Left lung (tissue), 10 donors: ENCODE results near the gene CRAMP1. TPM values are rescaled to one million over a fixed set of nuclear protein-coding genes. Genes with fewer than 3 reads are reported as not detected.
"Not testable (repeated sequence)": the region's sequence is repeated elsewhere in the genome, so short reads cannot be mapped to it uniquely, and the experiment has no call there.

ENCODE experiments used
- ATAC-seq: fragments of 200-7000 bp; cut with Tn5 transposase; one replicate; pipeline ENCODE4 v1.9.1; 2020; ENCODE audit warnings: moderate library complexity
- DNase-seq, 4 donors: peaks; one replicate each; pipeline ENCODE4 v3.0.0-alpha.2; 2013 to 2020
- H3K27ac ChIP-seq, 2 donors: fragments of 200-600 bp; sonication (generic) in 1 of 2; one replicate each; pipeline versions ENCODE4 v1.5.0 to v1.8.0; 2020 to 2021
- H3K27me3 ChIP-seq, 2 donors: fragments of 200-600 bp; sonication (generic) in 1 of 2; one replicate each; pipeline versions ENCODE4 v1.5.0 to v1.8.0; 2020 to 2021
- H3K36me3 ChIP-seq, 2 donors: fragments of 200-600 bp; sonication (generic) in 1 of 2; one replicate each; pipeline versions ENCODE4 v1.5.0 to v1.8.0; 2020 to 2021
- H3K4me1 ChIP-seq, 2 donors: fragments of 200-600 bp; one replicate each; pipeline ENCODE4 v1.8.0; 2021
- H3K4me3 ChIP-seq, 2 donors: fragments of 200-600 bp; sonication (generic) in 1 of 2; one replicate each; pipeline versions ENCODE4 v1.5.0 to v1.8.0; 2020 to 2021; ENCODE audit warnings: mild to moderate bottlenecking in 1 of 2
- H3K9me3 ChIP-seq, 2 donors: fragments of 200-600 bp; sonication (generic) in 1 of 2; one replicate each; pipeline versions ENCODE4 v1.5.0 to v1.8.0; 2020 to 2021
- intact Hi-C, 2 donors: fragments of 100-400 bp; cut with DNase I; formaldehyde crosslinking; loops; one replicate each; pipeline versions ENCODE4 v1.11.2 to v1.14.2; 2022
- polyA plus RNA-seq, 6 donors: library from polyadenylated mRNA; unstranded; fragments of 120-200 nt; gene quantifications; one replicate each; pipeline ENCODE4 v1.2.1, GENCODE V29; 2013; ENCODE audit not compliant: insufficient read length in 6 of 6
- total RNA-seq, 2 donors: library from RNA; stranded (reverse); fragmentation: NEBNext Ultra II Directional; extraction: Animal tissue kit (Norgen Biotek cat#: 25700); gene quantifications; one replicate each; pipeline ENCODE4 v1.2.1, GENCODE V29; 2021
- TF ChIP-seq, protein P1 (sequence below), 2 donors: fragments of 200-600 bp; sonication (generic) in 1 of 2; IDR thresholded peaks; one replicate each; pipeline versions ENCODE4 v1.5.0 to v1.8.0; 2021; ENCODE audit warnings: antibody characterized with exemption in 2 of 2
- donor health status: DM: no; HTN: yes; CAD: no.
- donor health status: DM: no; HTN: no; CAD: no.

The CRAMP1 gene
- total and polyA plus RNA-seq, 8 donors: 17.3 to 33.0 (median 26.4) TPM

- ATAC-seq (no peak), DNase-seq (no peak)
- H3K36me3 ChIP-seq: peaks cover 0 to 59% of the 10 kb centered on the region in 2 donors
- no peaks in the 10 kb centered on the region for H3K9me3 ChIP-seq
- TF ChIP-seq, protein P1, sequence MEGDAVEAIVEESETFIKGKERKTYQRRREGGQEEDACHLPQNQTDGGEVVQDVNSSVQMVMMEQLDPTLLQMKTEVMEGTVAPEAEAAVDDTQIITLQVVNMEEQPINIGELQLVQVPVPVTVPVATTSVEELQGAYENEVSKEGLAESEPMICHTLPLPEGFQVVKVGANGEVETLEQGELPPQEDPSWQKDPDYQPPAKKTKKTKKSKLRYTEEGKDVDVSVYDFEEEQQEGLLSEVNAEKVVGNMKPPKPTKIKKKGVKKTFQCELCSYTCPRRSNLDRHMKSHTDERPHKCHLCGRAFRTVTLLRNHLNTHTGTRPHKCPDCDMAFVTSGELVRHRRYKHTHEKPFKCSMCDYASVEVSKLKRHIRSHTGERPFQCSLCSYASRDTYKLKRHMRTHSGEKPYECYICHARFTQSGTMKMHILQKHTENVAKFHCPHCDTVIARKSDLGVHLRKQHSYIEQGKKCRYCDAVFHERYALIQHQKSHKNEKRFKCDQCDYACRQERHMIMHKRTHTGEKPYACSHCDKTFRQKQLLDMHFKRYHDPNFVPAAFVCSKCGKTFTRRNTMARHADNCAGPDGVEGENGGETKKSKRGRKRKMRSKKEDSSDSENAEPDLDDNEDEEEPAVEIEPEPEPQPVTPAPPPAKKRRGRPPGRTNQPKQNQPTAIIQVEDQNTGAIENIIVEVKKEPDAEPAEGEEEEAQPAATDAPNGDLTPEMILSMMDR (IDR thresholded peaks at IDR 0.05): no peak
- no peaks in the 10 kb centered on the region for H3K27me3 ChIP-seq
- no peaks in the 10 kb centered on the region for H3K4me1 ChIP-seq
- intact Hi-C loops: no loop called here
- no peak overlapping the region for H3K27ac ChIP-seq
- H3K4me3 ChIP-seq: no peak overlapping the region
Measured at GRCh38 chr16:1584926-1585484, 27.2 kb upstream of the CRAMP1 start.

- TF ChIP-seq, protein P1 (IDR thresholded peaks at IDR 0.05): no peak
- Histone ChIP-seq H3K4me1 (no peaks in the 10 kb centered on the region), H3K27ac (no peak overlapping the region), H3K4me3 (no peak overlapping the region), H3K9me3 (no peaks in the 10 kb centered on the region), H3K27me3 (no peaks in the 10 kb centered on the region), H3K36me3 (peaks cover 0 to 35% of the 10 kb centered on the region in 2 donors)
- ATAC-seq (no peak), DNase-seq (peak in 1 of 4 donors; percentile 17)
- intact Hi-C loops: no loop called here
Measured at GRCh38 chr16:1590366-1590765, 21.8 kb upstream of the CRAMP1 start.

- H3K27ac ChIP-seq: no peak overlapping the region
- ATAC-seq (no peak), DNase-seq (no peak)
- peaks cover 0 to 32% of the 10 kb centered on the region in 2 donors for H3K36me3 ChIP-seq
- intact Hi-C loops: no loop called here
- TF ChIP-seq, protein P1 (IDR thresholded peaks at IDR 0.05): no peak
- H3K9me3 ChIP-seq: no peaks in the 10 kb centered on the region
- no peaks in the 10 kb centered on the region for H3K27me3 ChIP-seq
- no peak overlapping the region for H3K4me3 ChIP-seq
- no peaks in the 10 kb centered on the region for H3K4me1 ChIP-seq
Measured at GRCh38 chr16:1590930-1591705, 21.0 kb upstream of the CRAMP1 start.

GRCh38 chr16:1592446-1592845 lies 19.7 kb upstream of the CRAMP1 start:
- Histone ChIP-seq H3K27me3 (no peaks in the 10 kb centered on the region), H3K9me3 (no peaks in the 10 kb centered on the region), H3K4me3 (no peak overlapping the region), H3K36me3 (peaks cover 0 to 20% of the 10 kb centered on the region in 2 donors), H3K27ac (no peak overlapping the region), H3K4me1 (no peaks in the 10 kb centered on the region)
- ATAC-seq: no peak
- TF ChIP-seq, protein P1 (IDR thresholded peaks at IDR 0.05): no peak
- intact Hi-C loops: no loop called here
- DNase-seq: no peak

GRCh38 chr16:1595511-1595910 lies 16.6 kb upstream of the CRAMP1 start:
- H3K36me3 ChIP-seq, H3K4me3 ChIP-seq, H3K4me1 ChIP-seq, H3K27me3 ChIP-seq, intact Hi-C loops, H3K9me3 ChIP-seq, H3K27ac ChIP-seq, ATAC-seq, DNase-seq: not testable (repeated sequence)
